Astrocyte (in vitro differentiated cells and primary cell): ENCODE data around the gene PRSS21. TPM values are rescaled to one million over a fixed set of nuclear protein-coding genes. Genes with fewer than 3 reads are reported as not detected.

Source experiments
- DNase-seq: peaks from one replicate; pipeline ENCODE4 v3.0.0-alpha.2; 2010; ENCODE audit warnings: low read depth
- FAIRE-seq: peaks from 2 replicates; lab custom pipeline; 2011; peaks lifted over from hg19 to GRCh38; lab: Jason Lieb, UNC
- H2AFZ ChIP-seq: 2 replicates; pipeline ENCODE4 v1.6.0; 2012; ENCODE audit warnings: low read depth, low read length, inconsistent platforms
- H3K27ac ChIP-seq: 2 replicates; pipeline ENCODE4 v1.5.1; 2011; ENCODE audit warnings: low read depth, low read length, inconsistent platforms
- H3K27me3 ChIP-seq: 2 replicates; pipeline ENCODE4 v1.6.0; 2011; ENCODE audit warnings: low read length, inconsistent platforms; ENCODE audit not compliant: insufficient read depth
- H3K36me3 ChIP-seq: 2 replicates; pipeline ENCODE4 v1.5.1; 2011; ENCODE audit warnings: low read length, inconsistent platforms; ENCODE audit not compliant: insufficient read depth
- H3K4me1 ChIP-seq: 2 replicates; pipeline ENCODE4 v1.5.1; 2011; ENCODE audit warnings: low read length, inconsistent platforms; ENCODE audit not compliant: insufficient read depth
- H3K4me2 ChIP-seq: 2 replicates; pipeline ENCODE4 v1.6.0; 2012; ENCODE audit warnings: low read length, inconsistent platforms
- H3K4me3 ChIP-seq: 2 replicates; pipeline ENCODE4 v1.5.1; 2011; ENCODE audit warnings: low read depth, mild to moderate bottlenecking, low read length, inconsistent platforms; ENCODE audit not compliant: insufficient read depth
- H3K79me2 ChIP-seq: 2 replicates; pipeline ENCODE4 v1.6.0; 2012; ENCODE audit warnings: mild to moderate bottlenecking, low read length, inconsistent platforms; ENCODE audit not compliant: insufficient read depth
- H3K9ac ChIP-seq: 2 replicates; pipeline ENCODE4 v1.6.0; 2012; ENCODE audit warnings: mild to moderate bottlenecking, low read length, inconsistent platforms
- H3K9me3 ChIP-seq: 2 replicates; pipeline ENCODE4 v1.5.1; 2012; ENCODE audit warnings: low read depth, mild to moderate bottlenecking, low read length, inconsistent platforms; ENCODE audit not compliant: insufficient read depth
- H4K20me1 ChIP-seq: 2 replicates; pipeline ENCODE4 v1.6.0; 2012; ENCODE audit warnings: low read length, inconsistent platforms; ENCODE audit not compliant: insufficient read depth
- H3K27ac Mint-ChIP-seq: one replicate; pipeline ENCODE4 v1.8.0; 2021; ENCODE audit warnings: mild to moderate bottlenecking, mixed read lengths; ENCODE audit not compliant: unreplicated experiment
- H3K27me3 Mint-ChIP-seq: one replicate; pipeline ENCODE4 v1.8.0; 2021; ENCODE audit warnings: low read depth, mixed read lengths; ENCODE audit not compliant: unreplicated experiment
- H3K36me3 Mint-ChIP-seq: one replicate; pipeline ENCODE4 v1.8.0; 2021; ENCODE audit warnings: low read depth, mixed read lengths; ENCODE audit not compliant: unreplicated experiment
- H3K4me1 Mint-ChIP-seq: one replicate; pipeline ENCODE4 v1.8.0; 2021; ENCODE audit warnings: low read depth, mixed read lengths; ENCODE audit not compliant: unreplicated experiment
- H3K4me3 Mint-ChIP-seq: one replicate; pipeline ENCODE4 v1.8.0; 2021; ENCODE audit warnings: mild to moderate bottlenecking, moderate library complexity, mixed read lengths; ENCODE audit not compliant: unreplicated experiment
- H3K9me3 Mint-ChIP-seq: one replicate; pipeline ENCODE4 v1.8.0; 2021; ENCODE audit warnings: mild to moderate bottlenecking, mixed read lengths; ENCODE audit not compliant: unreplicated experiment
- EZH2 ChIP-seq: IDR thresholded peaks from 2 replicates; pipeline ENCODE4 v1.6.1; 2012; ENCODE audit warnings: mild to moderate bottlenecking, low read length, inconsistent platforms; ENCODE audit not compliant: insufficient read depth
- total RNA-seq: library from RNA; stranded (reverse); gene quantifications from 2 replicates; pipeline ENCODE4 v1.2.1, GENCODE V29; 2021
- TF ChIP-seq, protein P1 (sequence below): IDR thresholded peaks from 2 replicates; pipeline ENCODE4 v1.5.1; 2011; ENCODE audit warnings: low read depth, mild to moderate bottlenecking, inconsistent platforms, low read length, moderate library complexity; ENCODE audit not compliant: insufficient read depth

PRSS21 gene
- total RNA-seq, 1 donor from 2014 or later = not detected

DNA sequence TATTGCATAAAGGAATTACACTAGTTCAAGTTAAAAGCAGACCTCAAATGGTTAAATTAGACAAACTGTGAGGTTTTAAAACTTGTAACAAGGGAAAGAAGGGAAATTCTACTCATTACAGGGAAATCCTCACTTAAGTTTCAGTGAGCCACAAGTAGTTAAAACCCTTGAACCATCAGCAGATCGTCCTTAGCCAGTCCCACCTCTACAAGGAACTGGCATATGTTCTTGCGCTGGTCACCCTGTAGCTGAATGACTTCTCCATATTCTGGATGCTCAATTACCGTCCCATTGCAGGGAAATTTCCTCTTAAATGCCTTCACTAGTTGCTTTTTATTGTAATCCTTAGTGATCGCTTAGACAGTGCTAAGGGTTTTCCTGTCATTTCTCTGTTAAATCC, 5.5 kb downstream of the PRSS21 start:
- Mint-ChIP-seq H3K4me1 (peaks cover 9% of the 10 kb centered on the region), H3K36me3 (peaks cover 1% of the 10 kb centered on the region), H3K27ac (no peak overlapping the region), H3K9me3 (no peaks in the 10 kb centered on the region), H3K27me3 (peaks cover 16% of the 10 kb centered on the region), H3K4me3 (no peak overlapping the region)
- H3K4me3 ChIP-seq = no peak overlapping the region
- H3K27me3 ChIP-seq = peaks cover 5% of the 10 kb centered on the region
- TF ChIP-seq, protein P1, sequence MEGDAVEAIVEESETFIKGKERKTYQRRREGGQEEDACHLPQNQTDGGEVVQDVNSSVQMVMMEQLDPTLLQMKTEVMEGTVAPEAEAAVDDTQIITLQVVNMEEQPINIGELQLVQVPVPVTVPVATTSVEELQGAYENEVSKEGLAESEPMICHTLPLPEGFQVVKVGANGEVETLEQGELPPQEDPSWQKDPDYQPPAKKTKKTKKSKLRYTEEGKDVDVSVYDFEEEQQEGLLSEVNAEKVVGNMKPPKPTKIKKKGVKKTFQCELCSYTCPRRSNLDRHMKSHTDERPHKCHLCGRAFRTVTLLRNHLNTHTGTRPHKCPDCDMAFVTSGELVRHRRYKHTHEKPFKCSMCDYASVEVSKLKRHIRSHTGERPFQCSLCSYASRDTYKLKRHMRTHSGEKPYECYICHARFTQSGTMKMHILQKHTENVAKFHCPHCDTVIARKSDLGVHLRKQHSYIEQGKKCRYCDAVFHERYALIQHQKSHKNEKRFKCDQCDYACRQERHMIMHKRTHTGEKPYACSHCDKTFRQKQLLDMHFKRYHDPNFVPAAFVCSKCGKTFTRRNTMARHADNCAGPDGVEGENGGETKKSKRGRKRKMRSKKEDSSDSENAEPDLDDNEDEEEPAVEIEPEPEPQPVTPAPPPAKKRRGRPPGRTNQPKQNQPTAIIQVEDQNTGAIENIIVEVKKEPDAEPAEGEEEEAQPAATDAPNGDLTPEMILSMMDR = no peak
- no peak for TF ChIP-seq EZH2
- H3K9ac ChIP-seq = no peak overlapping the region
- no peaks in the 10 kb centered on the region for H3K36me3 ChIP-seq
- no peaks in the 10 kb centered on the region for H4K20me1 ChIP-seq
- no peaks in the 10 kb centered on the region for H3K79me2 ChIP-seq
- H3K4me2 ChIP-seq = no peak overlapping the region
- no peak overlapping the region for H2AFZ ChIP-seq
- H3K4me1 ChIP-seq = no peaks in the 10 kb centered on the region
- H3K27ac ChIP-seq = no peak overlapping the region
- H3K9me3 ChIP-seq = no peaks in the 10 kb centered on the region
- no peak for FAIRE-seq
- no peak for DNase-seq

DNA sequence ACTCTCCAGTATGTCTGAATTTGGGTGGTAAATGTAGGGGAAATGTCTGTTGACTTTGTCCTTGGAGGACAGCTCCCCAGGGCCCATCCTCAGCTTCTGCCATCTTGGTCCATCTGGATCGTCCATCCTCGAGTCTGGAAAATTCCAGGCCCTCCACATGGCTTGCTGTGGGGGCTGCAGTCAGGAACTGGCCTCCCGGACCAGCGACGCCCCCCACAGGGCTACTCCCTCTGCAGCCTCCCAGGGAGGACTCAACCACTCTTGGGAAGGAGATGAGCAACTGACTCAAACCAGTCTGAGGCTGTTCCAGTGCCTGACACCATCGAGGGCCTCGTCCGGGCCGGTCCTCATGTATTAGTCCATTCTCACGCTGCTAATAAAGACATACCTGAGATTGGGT, 7.6 kb downstream of the PRSS21 start:
- H3K4me2 ChIP-seq = no peak overlapping the region
- Mint-ChIP-seq H3K4me3 (no peak overlapping the region), H3K9me3 (peaks cover 2% of the 10 kb centered on the region), H3K36me3 (peaks cover 1% of the 10 kb centered on the region), H3K4me1 (peaks cover 12% of the 10 kb centered on the region), H3K27ac (no peak overlapping the region), H3K27me3 (peaks cover 13% of the 10 kb centered on the region)
- no peaks in the 10 kb centered on the region for H3K9me3 ChIP-seq
- H3K27me3 ChIP-seq = peaks cover 2% of the 10 kb centered on the region
- TF ChIP-seq EZH2 = no peak
- TF ChIP-seq, protein P1 = no peak
- H3K27ac ChIP-seq = no peak overlapping the region
- no peak overlapping the region for H3K4me3 ChIP-seq
- H3K36me3 ChIP-seq = no peaks in the 10 kb centered on the region
- FAIRE-seq (no peak), DNase-seq (no peak)
- H3K9ac ChIP-seq = no peak overlapping the region
- no peaks in the 10 kb centered on the region for H3K79me2 ChIP-seq
- no peak overlapping the region for H2AFZ ChIP-seq
- H3K4me1 ChIP-seq = no peaks in the 10 kb centered on the region
- no peaks in the 10 kb centered on the region for H4K20me1 ChIP-seq

DNA sequence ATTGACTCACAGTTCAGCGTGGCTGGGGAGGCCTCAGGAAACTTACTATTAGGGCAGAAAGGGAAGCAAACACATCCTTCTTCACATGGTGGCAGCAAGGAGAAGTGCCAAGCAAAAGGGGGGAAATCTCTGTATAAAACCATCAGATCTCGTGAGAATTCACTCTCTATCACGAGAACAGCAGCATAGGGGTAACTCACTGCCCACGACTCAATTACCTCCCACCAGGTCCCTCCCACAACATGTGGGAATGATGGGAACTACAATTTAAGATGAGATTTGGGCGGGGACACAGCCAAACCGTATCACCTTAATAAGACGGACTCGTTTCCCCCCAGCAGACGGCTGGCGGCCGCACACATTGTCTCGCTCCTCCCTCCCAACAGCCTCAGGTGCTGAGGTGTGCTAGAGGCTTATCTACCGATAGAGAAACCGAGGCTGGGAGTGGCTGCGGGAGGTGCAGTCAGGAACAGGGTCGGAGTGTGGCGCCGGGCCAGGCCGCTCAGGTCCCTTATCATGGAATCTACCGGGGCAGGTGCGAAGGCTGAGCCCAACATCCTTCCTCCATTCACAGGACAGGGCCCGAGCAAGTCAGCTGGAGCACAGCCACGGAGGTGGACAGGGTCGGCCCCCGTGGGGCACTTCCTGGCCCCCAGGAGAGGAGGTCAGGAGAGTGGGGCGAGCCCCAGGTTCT, 8.2 kb downstream of the PRSS21 start:
- no peaks in the 10 kb centered on the region for H3K79me2 ChIP-seq
- peaks cover 1% of the 10 kb centered on the region for H3K36me3 Mint-ChIP-seq
- FAIRE-seq (no peak), DNase-seq (no peak)
- H3K4me2 ChIP-seq = no peak overlapping the region
- H3K27me3 Mint-ChIP-seq = peaks cover 13% of the 10 kb centered on the region
- no peaks in the 10 kb centered on the region for H4K20me1 ChIP-seq
- TF ChIP-seq, protein P1 = no peak
- TF ChIP-seq EZH2 = no peak
- no peaks in the 10 kb centered on the region for H3K9me3 ChIP-seq
- no peak overlapping the region for H2AFZ ChIP-seq
- H3K9me3 Mint-ChIP-seq = peaks cover 2% of the 10 kb centered on the region
- H3K4me1 Mint-ChIP-seq = peaks cover 12% of the 10 kb centered on the region
- peaks cover 2% of the 10 kb centered on the region for H3K27me3 ChIP-seq
- no peak overlapping the region for H3K9ac ChIP-seq
- H3K4me1 ChIP-seq = peaks cover 3% of the 10 kb centered on the region
- H3K27ac Mint-ChIP-seq = no peak overlapping the region
- H3K27ac ChIP-seq = no peak overlapping the region
- H3K4me3 Mint-ChIP-seq = no peak overlapping the region
- no peak overlapping the region for H3K4me3 ChIP-seq
- H3K36me3 ChIP-seq = no peaks in the 10 kb centered on the region
